Keratinocyte (primary cell): ENCODE results near the gene ADAMTSL4. TPM values are rescaled to one million over a fixed set of nuclear protein-coding genes. Genes with fewer than 3 reads are reported as not detected.
"Not testable (repeated sequence)": the region's sequence is repeated elsewhere in the genome, so short reads cannot be mapped to it uniquely, and the experiment has no call there.

Source experiments
- DNase-seq: peaks from one replicate; pipeline ENCODE4 v3.0.0-alpha.2; 2011; ENCODE audit warnings: low read depth, missing footprints, low spot score
- FAIRE-seq: peaks from 2 replicates; lab custom pipeline; 2011; peaks lifted over from hg19 to GRCh38; lab: Jason Lieb, UNC
- H2AFZ ChIP-seq: 2 replicates; pipeline ENCODE4 v1.6.0; 2012; ENCODE audit warnings: low read length, control low read depth, inconsistent platforms; ENCODE audit not compliant: control insufficient read depth
- H3K27ac ChIP-seq: 2 replicates; pipeline ENCODE4 v1.5.1; 2011; ENCODE audit warnings: low read length; ENCODE audit not compliant: control insufficient read depth, insufficient read depth
- H3K27me3 ChIP-seq: 3 replicates; pipeline ENCODE4 v1.6.0; 2011; ENCODE audit warnings: low read length; ENCODE audit not compliant: control insufficient read depth, insufficient read depth; ENCODE audit errors: extremely low read depth
- H3K36me3 ChIP-seq, 2 experiments: 2 replicates in 1 of 2; 3 replicates in 1 of 2; pipeline ENCODE4 v1.5.1; 2011; ENCODE audit warnings: low read length in 2 of 2, mild to moderate bottlenecking in 1 of 2; ENCODE audit not compliant: control insufficient read depth in 2 of 2, insufficient read depth in 2 of 2; ENCODE audit errors: extremely low read depth in 1 of 2
- H3K4me1 ChIP-seq: 3 replicates; pipeline ENCODE4 v1.5.1; 2011; ENCODE audit warnings: low read length; ENCODE audit not compliant: control insufficient read depth, insufficient read depth; ENCODE audit errors: extremely low read depth
- H3K4me2 ChIP-seq: 3 replicates; pipeline ENCODE4 v1.6.0; 2011; ENCODE audit warnings: low read depth, low read length; ENCODE audit not compliant: control insufficient read depth, insufficient read depth; ENCODE audit errors: extremely low read depth
- H3K4me3 ChIP-seq, 3 experiments: fragments of 200-600 bp in 1 of 3; sonication (generic) in 1 of 3; 2 replicates in 2 of 3; 3 replicates in 1 of 3; pipeline ENCODE4 v1.5.1; 2011 to 2016; ENCODE audit warnings: low read length in 3 of 3, mild to moderate bottlenecking in 3 of 3, control low read depth in 2 of 3, inconsistent platforms in 1 of 3, low read depth in 1 of 3, mixed read lengths in 1 of 3, mixed run types in 1 of 3, moderate library complexity in 1 of 3; ENCODE audit not compliant: control insufficient read depth in 2 of 3, insufficient read depth in 2 of 3; ENCODE audit errors: extremely low read depth in 1 of 3
- H3K79me2 ChIP-seq: 2 replicates; pipeline ENCODE4 v1.6.0; 2012; ENCODE audit warnings: low read length; ENCODE audit not compliant: control insufficient read depth, insufficient read depth
- H3K9ac ChIP-seq: 3 replicates; pipeline ENCODE4 v1.6.0; 2011; ENCODE audit warnings: low read length; ENCODE audit not compliant: control insufficient read depth, insufficient read depth; ENCODE audit errors: extremely low read depth
- H3K9me1 ChIP-seq: 3 replicates; pipeline ENCODE4 v1.6.0; 2011; ENCODE audit warnings: low read length; ENCODE audit not compliant: control insufficient read depth, insufficient read depth; ENCODE audit errors: extremely low read depth
- H3K9me3 ChIP-seq: 2 replicates; pipeline ENCODE4 v1.5.1; 2012; ENCODE audit warnings: low read depth, low read length; ENCODE audit not compliant: control insufficient read depth
- H4K20me1 ChIP-seq: 3 replicates; pipeline ENCODE4 v1.6.0; 2011; ENCODE audit warnings: low read length; ENCODE audit not compliant: control insufficient read depth, insufficient read depth; ENCODE audit errors: extremely low read depth
- EZH2 ChIP-seq: IDR thresholded peaks from one replicate; pipeline ENCODE4 v1.6.1; 2012; ENCODE audit warnings: inconsistent platforms, mild to moderate bottlenecking, low read length, moderate library complexity
- dilution Hi-C: fragments of 300-500 bp; cut with MboI; formaldehyde crosslinking; loops from one replicate; pipeline ENCODE4 v1.7.0; 2020; ENCODE audit warnings: low sequenced_read_pairs; ENCODE audit not compliant: extremely low pct_ligation_motif_present
- polyA plus RNA-seq, 5 experiments: library from polyadenylated mRNA; depleted of rRNA in 3 of 5; stranded (reverse) in 3 of 5; stranded (forward) in 1 of 5; unstranded in 1 of 5; fragments of >200 nt; gene quantifications; 1 replicate in 1 of 5; 2 replicates in 3 of 5; 3 replicates in 1 of 5; pipeline versions ENCODE4 v1.2.1 to v1.2.3, GENCODE V29; 2011 to 2012; ENCODE audit warnings: missing spikeins in 2 of 5, low read depth in 1 of 5, low replicate concordance in 1 of 5
- TF ChIP-seq, protein P1 (sequence below), 3 experiments: IDR thresholded peaks in 1 of 3; conservative IDR thresholded peaks in 1 of 3; optimal IDR thresholded peaks in 1 of 3; 2 replicates in 2 of 3; 3 replicates in 1 of 3; pipeline versions ENCODE3 to v1.5.1; 2011; ENCODE audit warnings: low read length in 3 of 3, mild to moderate bottlenecking in 3 of 3, moderate library complexity in 2 of 3, control low read depth in 1 of 3, inconsistent platforms in 1 of 3; ENCODE audit not compliant: insufficient read depth in 2 of 3; ENCODE audit errors: extremely low read depth in 1 of 3

The ADAMTSL4 gene
- polyA plus RNA-seq, 1 donor (not counting 4 experiments of a cell fraction or from before 2014, with no cell fraction given), result 7.0 TPM

DNA sequence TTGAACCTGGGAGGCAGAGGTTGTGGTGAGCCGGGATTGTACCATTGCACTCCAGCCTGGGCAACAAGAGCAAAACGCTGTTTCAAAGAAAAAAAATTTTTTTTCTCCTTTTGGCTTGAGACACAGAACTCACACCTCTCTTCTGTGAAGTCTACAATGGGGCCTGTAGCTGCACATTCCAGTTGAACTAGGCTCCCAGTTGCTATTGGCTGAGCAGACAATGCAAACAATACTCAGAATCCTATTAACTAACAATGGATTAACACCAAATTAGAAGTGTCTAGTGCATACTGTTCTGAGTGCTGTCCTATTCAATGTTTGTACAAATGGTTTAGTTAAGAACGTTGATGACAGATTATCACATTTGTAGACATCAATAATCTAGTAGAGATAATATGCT lies 47.8 kb downstream of the ADAMTSL4 start:
- Histone ChIP-seq H3K4me2 (no peak overlapping the region), H3K36me3 (no peaks in the 10 kb centered on the region), H2AFZ (no peak overlapping the region), H3K9me3 (no peaks in the 10 kb centered on the region), H3K27me3 (no peaks in the 10 kb centered on the region), H3K27ac (no peak overlapping the region), H3K79me2 (no peaks in the 10 kb centered on the region), H3K4me3 (no peak overlapping the region), H3K9me1 (no peaks in the 10 kb centered on the region), H4K20me1 (no peaks in the 10 kb centered on the region), H3K9ac (no peak overlapping the region), H3K4me1 (peaks cover 8% of the 10 kb centered on the region)
- TF ChIP-seq, protein P1, sequence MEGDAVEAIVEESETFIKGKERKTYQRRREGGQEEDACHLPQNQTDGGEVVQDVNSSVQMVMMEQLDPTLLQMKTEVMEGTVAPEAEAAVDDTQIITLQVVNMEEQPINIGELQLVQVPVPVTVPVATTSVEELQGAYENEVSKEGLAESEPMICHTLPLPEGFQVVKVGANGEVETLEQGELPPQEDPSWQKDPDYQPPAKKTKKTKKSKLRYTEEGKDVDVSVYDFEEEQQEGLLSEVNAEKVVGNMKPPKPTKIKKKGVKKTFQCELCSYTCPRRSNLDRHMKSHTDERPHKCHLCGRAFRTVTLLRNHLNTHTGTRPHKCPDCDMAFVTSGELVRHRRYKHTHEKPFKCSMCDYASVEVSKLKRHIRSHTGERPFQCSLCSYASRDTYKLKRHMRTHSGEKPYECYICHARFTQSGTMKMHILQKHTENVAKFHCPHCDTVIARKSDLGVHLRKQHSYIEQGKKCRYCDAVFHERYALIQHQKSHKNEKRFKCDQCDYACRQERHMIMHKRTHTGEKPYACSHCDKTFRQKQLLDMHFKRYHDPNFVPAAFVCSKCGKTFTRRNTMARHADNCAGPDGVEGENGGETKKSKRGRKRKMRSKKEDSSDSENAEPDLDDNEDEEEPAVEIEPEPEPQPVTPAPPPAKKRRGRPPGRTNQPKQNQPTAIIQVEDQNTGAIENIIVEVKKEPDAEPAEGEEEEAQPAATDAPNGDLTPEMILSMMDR (optimal IDR thresholded peaks at IDR 0.05 in 1 of 3, IDR thresholded peaks at IDR 0.05 in 1 of 3, conservative IDR thresholded peaks at IDR 0.05 in 1 of 3; ENCODE audit: extremely low read depth in 1 of 3, insufficient read depth in 2 of 3, low read length in 3 of 3), result no peak
- no peak for TF ChIP-seq EZH2
- FAIRE-seq, result no peak
- dilution Hi-C loops, result no loop called here
- DNase-seq, result no peak

DNA sequence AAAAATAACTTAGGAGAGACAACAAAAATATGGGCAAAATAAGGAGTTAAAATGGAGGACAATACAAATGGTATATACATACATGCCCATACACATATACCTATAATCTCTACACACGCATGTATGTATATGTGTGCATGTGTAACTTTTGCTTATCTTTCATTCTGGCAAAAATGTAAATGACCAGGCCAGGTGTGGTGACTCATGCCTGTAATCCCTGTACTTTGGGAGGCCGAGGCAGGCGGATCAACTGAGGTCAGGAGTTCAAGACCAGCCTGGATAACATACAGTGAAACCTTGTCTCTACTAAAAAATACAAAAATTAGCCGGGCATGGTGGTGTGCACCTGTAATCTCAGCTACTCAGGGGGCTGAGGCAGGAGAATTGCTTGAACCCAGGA lies 49.1 kb downstream of the ADAMTSL4 start:
- H4K20me1 ChIP-seq, H3K4me3 ChIP-seq, H3K9ac ChIP-seq, H2AFZ ChIP-seq, DNase-seq, H3K9me3 ChIP-seq, H3K4me2 ChIP-seq, H3K36me3 ChIP-seq, H3K79me2 ChIP-seq, FAIRE-seq, H3K27me3 ChIP-seq, dilution Hi-C loops, H3K27ac ChIP-seq, H3K9me1 ChIP-seq: not testable (repeated sequence)
- peaks cover 11% of the 10 kb centered on the region for H3K4me1 ChIP-seq

DNA sequence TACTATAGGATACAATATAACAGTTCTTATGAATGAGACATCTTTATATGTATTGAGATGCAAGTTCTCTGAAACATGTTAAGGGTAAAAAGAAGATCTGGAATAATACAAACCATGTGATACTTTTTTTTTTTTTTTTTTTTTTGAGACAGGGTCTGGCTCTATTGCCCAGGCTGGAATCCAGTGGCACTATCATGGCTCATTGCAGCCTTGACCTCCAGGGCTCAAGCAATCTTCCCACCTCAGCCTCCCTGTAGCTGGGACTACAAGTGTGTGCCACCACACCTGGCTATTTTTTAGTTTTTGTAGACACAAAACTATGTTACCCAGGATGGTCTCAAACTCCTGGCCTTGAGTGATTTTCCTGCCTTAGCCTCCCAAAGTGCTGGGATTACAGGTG lies 52.3 kb downstream of the ADAMTSL4 start:
- no peak overlapping the region for H2AFZ ChIP-seq
- no peaks in the 10 kb centered on the region for H3K9me3 ChIP-seq
- no peaks in the 10 kb centered on the region for H3K9me1 ChIP-seq
- no peaks in the 10 kb centered on the region for H3K36me3 ChIP-seq
- H3K27me3 ChIP-seq, result no peaks in the 10 kb centered on the region
- H3K79me2 ChIP-seq, result peaks cover 2% of the 10 kb centered on the region
- H4K20me1 ChIP-seq, result no peaks in the 10 kb centered on the region
- H3K27ac ChIP-seq, result no peak overlapping the region
- dilution Hi-C loops, result no loop called here
- no peak overlapping the region for H3K4me3 ChIP-seq
- FAIRE-seq (no peak), DNase-seq (no peak)
- peaks cover 23% of the 10 kb centered on the region for H3K4me1 ChIP-seq
- no peak overlapping the region for H3K4me2 ChIP-seq
- TF ChIP-seq EZH2, result no peak
- TF ChIP-seq, protein P1 (optimal IDR thresholded peaks at IDR 0.05 in 1 of 3, IDR thresholded peaks at IDR 0.05 in 1 of 3, conservative IDR thresholded peaks at IDR 0.05 in 1 of 3; ENCODE audit: extremely low read depth in 1 of 3, insufficient read depth in 2 of 3, low read length in 3 of 3), result no peak
- no peak overlapping the region for H3K9ac ChIP-seq

DNA sequence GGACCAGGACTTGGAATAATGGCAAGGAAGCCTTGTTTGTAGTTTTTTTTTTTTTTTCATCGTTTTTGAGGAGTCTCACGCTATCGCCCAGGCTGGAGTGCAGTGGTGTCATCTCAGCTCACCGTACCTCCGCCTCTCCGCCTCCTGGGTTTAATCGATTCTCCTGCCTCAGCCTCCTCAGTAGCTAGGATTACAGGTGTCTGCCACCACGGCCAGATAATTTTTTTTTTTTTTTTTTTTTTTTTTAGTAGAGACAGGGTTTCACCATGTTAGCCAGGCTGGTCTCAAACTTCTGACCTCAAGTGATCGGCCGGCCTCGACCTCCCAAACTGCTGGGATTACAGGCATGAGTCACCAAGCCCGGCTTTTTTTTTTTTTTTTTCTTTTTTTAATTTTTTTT lies 53.2 kb downstream of the ADAMTSL4 start:
- H3K9ac ChIP-seq, H3K36me3 ChIP-seq, dilution Hi-C loops, H3K4me2 ChIP-seq, H3K79me2 ChIP-seq, H4K20me1 ChIP-seq, FAIRE-seq, H3K9me3 ChIP-seq, H3K9me1 ChIP-seq, H2AFZ ChIP-seq, H3K27ac ChIP-seq, DNase-seq, H3K27me3 ChIP-seq, H3K4me3 ChIP-seq: not testable (repeated sequence)
- H3K4me1 ChIP-seq, result peaks cover 23% of the 10 kb centered on the region
